HL-60 (cell line): ENCODE data around the gene CELF2.

Experiments used
- DNase-seq, 2 experiments: peaks; one replicate each; pipeline ENCODE4 v3.0.0-alpha.2; 2010 to 2020; ENCODE audit warnings: low read depth in 1 of 2, low spot score in 1 of 2
- H3K27ac ChIP-seq: fragments of 250-450 bp; sonication (Bioruptor Pico); replicated peaks from 2 replicates; pipeline ENCODE4 v1.5.1; 2020; ENCODE audit warnings: mild to moderate bottlenecking, moderate library complexity
- H3K27me3 ChIP-seq: fragments of 250-450 bp; sonication (Bioruptor Pico); 2 replicates; pipeline ENCODE4 v1.5.1; 2021; ENCODE audit warnings: mild to moderate bottlenecking, moderate library complexity; ENCODE audit not compliant: insufficient read depth, poor library complexity, severe bottlenecking
- H3K4me3 ChIP-seq: replicated peaks from 2 replicates; pipeline ENCODE4 v1.5.1; 2011; ENCODE audit warnings: mild to moderate bottlenecking, control low read depth, low read length; ENCODE audit not compliant: insufficient read depth
- GABPA ChIP-seq: IDR thresholded peaks from 2 replicates; pipeline ENCODE4 v1.6.1; 2012; ENCODE audit warnings: low read depth
- POLR2AphosphoS5 ChIP-seq: IDR thresholded peaks from 2 replicates; pipeline ENCODE4 v1.6.1; 2012; ENCODE audit warnings: low read depth
- SPI1 ChIP-seq: IDR thresholded peaks from 2 replicates; pipeline ENCODE4 v1.6.1; 2012; ENCODE audit warnings: low read depth, mild to moderate bottlenecking, borderline replicate concordance
- TF ChIP-seq, protein P1 (sequence below): IDR thresholded peaks from 2 replicates; pipeline ENCODE4 v1.6.1; 2012; ENCODE audit warnings: low read depth; ENCODE audit not compliant: insufficient replicate concordance
- TF ChIP-seq, protein P2 (sequence below): IDR thresholded peaks from one replicate; pipeline ENCODE4 v1.5.1; 2011; ENCODE audit warnings: low read length, control low read depth, inconsistent platforms; ENCODE audit not compliant: insufficient read depth

Gene CELF2

DNA sequence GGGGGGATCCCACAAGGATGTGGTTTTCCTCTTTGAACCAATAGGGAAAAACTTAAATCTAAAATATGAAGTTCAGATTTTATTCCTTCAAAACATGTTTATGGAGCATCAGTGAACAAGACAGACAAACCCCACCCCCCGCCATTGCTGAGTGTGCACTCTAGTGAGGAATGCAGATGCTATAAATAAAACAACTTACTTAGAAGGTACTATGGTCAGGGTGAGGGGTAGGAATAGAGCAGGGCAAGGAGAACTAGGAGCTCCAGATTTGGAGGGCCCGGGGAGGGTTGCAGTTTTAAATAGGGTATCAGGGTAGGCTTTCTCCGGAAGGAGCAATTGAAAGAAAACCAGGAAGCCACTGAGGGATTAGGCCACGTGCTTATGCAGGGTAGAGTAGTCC lies 47.9 kb downstream of the CELF2 start:
- DNase-seq: no peak
- no peak overlapping the region for H3K4me3 ChIP-seq
- no peak overlapping the region for H3K27ac ChIP-seq
- TF ChIP-seq GABPA: no peak
- no peak for TF ChIP-seq POLR2AphosphoS5
- no peak for TF ChIP-seq SPI1
- TF ChIP-seq, protein P1, sequence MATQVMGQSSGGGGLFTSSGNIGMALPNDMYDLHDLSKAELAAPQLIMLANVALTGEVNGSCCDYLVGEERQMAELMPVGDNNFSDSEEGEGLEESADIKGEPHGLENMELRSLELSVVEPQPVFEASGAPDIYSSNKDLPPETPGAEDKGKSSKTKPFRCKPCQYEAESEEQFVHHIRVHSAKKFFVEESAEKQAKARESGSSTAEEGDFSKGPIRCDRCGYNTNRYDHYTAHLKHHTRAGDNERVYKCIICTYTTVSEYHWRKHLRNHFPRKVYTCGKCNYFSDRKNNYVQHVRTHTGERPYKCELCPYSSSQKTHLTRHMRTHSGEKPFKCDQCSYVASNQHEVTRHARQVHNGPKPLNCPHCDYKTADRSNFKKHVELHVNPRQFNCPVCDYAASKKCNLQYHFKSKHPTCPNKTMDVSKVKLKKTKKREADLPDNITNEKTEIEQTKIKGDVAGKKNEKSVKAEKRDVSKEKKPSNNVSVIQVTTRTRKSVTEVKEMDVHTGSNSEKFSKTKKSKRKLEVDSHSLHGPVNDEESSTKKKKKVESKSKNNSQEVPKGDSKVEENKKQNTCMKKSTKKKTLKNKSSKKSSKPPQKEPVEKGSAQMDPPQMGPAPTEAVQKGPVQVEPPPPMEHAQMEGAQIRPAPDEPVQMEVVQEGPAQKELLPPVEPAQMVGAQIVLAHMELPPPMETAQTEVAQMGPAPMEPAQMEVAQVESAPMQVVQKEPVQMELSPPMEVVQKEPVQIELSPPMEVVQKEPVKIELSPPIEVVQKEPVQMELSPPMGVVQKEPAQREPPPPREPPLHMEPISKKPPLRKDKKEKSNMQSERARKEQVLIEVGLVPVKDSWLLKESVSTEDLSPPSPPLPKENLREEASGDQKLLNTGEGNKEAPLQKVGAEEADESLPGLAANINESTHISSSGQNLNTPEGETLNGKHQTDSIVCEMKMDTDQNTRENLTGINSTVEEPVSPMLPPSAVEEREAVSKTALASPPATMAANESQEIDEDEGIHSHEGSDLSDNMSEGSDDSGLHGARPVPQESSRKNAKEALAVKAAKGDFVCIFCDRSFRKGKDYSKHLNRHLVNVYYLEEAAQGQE: no peak
- TF ChIP-seq, protein P2, sequence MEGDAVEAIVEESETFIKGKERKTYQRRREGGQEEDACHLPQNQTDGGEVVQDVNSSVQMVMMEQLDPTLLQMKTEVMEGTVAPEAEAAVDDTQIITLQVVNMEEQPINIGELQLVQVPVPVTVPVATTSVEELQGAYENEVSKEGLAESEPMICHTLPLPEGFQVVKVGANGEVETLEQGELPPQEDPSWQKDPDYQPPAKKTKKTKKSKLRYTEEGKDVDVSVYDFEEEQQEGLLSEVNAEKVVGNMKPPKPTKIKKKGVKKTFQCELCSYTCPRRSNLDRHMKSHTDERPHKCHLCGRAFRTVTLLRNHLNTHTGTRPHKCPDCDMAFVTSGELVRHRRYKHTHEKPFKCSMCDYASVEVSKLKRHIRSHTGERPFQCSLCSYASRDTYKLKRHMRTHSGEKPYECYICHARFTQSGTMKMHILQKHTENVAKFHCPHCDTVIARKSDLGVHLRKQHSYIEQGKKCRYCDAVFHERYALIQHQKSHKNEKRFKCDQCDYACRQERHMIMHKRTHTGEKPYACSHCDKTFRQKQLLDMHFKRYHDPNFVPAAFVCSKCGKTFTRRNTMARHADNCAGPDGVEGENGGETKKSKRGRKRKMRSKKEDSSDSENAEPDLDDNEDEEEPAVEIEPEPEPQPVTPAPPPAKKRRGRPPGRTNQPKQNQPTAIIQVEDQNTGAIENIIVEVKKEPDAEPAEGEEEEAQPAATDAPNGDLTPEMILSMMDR: no peak
- H3K27me3 ChIP-seq: no peaks in the 10 kb centered on the region

DNA sequence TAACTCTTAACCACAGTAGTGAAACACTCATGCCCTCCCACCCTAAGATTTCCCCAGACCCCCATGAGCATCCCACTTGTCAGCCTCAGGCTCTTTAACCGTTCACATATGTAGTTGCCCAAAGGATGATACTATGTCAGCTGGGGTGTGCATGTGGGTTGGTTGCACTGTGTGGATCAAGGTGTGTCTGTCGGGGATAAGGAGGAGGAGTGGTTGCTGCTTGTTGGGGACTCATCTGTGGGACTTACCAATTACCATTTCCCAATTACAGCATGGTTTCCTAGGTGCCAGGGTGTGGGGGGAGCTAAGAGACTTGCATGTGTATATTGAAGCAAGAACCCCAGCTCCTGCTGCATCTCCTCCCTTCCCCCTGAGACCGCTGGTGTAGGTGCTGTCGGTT lies 48.8 kb downstream of the CELF2 start:
- H3K27ac ChIP-seq: no peak overlapping the region
- DNase-seq: no peak
- no peak overlapping the region for H3K4me3 ChIP-seq
- no peaks in the 10 kb centered on the region for H3K27me3 ChIP-seq
- TF ChIP-seq, protein P1: no peak
- TF ChIP-seq, protein P2: no peak
- TF ChIP-seq GABPA (no peak), SPI1 (no peak), POLR2AphosphoS5 (no peak)

DNA sequence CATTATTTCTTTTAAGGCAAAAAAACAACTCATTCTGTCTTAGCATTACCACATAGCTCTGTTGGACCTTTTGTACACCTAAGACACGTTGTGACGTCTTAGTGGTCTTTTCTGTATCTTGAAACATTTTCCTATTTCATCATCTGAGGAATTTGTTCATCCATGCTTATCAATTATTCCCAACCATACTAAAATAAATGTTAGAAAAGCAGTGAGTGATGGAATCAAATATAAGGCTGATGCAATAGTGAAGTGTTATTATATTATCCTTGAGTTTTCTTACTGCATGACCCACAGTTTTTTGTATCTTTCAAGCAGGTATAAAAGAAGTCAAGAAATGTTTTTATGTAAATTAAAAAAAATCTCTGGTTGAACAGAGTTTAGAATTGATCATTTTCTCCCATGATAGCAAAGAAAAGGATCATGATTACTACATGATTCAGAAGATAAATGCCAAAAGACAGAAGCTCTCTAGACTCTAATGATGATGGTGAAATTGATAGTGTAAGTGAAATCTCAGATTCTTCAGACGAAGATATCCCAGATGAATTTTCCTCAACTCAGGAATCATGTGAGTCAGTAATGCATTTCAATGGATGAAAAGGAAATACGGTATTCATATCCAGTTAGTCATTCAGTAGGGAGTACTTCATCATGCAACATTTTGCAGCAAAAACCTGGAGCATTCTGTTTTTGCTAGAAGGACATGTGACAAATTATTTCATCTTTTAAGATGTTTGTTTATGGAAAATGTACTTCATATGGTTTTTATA lies 51.4 kb downstream of the CELF2 start:
- Histone ChIP-seq H3K27ac (no peak overlapping the region), H3K27me3 (no peaks in the 10 kb centered on the region), H3K4me3 (no peak overlapping the region)
- DNase-seq: no peak
- TF ChIP-seq GABPA: no peak
- TF ChIP-seq, protein P1: no peak
- TF ChIP-seq POLR2AphosphoS5: no peak
- no peak for TF ChIP-seq SPI1
- TF ChIP-seq, protein P2: no peak
